KMS-11 (cell line): ENCODE measurements around the gene IL17RD.

Source experiments
- H2AFZ ChIP-seq: fragments of 200-600 bp; sonication (generic); 2 replicates; pipeline ENCODE4 v1.6.1; 2016; ENCODE audit warnings: antibody characterized with exemption, mixed run types, low read depth
- H3K27ac ChIP-seq: fragments of 200-600 bp; sonication (generic); 2 replicates; pipeline ENCODE4 v1.6.1; 2016; ENCODE audit warnings: mild to moderate bottlenecking, mixed run types
- H3K27me3 ChIP-seq: fragments of 200-600 bp; sonication (generic); 2 replicates; pipeline ENCODE4 v1.6.1; 2017; ENCODE audit warnings: mild to moderate bottlenecking, low read depth, mixed run types, moderate library complexity; ENCODE audit not compliant: insufficient read depth
- H3K36me3 ChIP-seq: fragments of 200-600 bp; sonication (generic); 2 replicates; pipeline ENCODE4 v1.6.1; 2017; ENCODE audit warnings: mild to moderate bottlenecking, mixed run types; ENCODE audit not compliant: insufficient read depth
- H3K4me1 ChIP-seq: fragments of 200-600 bp; sonication (generic); 2 replicates; pipeline ENCODE4 v1.6.1; 2016; ENCODE audit warnings: mild to moderate bottlenecking, low read depth, mixed run types; ENCODE audit not compliant: poor library complexity, severe bottlenecking
- H3K4me2 ChIP-seq: fragments of 200-600 bp; sonication (generic); 2 replicates; pipeline ENCODE4 v1.7.0; 2016; ENCODE audit warnings: mild to moderate bottlenecking, mixed run types
- H3K4me3 ChIP-seq: fragments of 200-600 bp; sonication (generic); IDR thresholded peaks from 2 replicates; pipeline ENCODE4 v1.6.1; 2017; ENCODE audit warnings: low read depth, low read length, mixed read lengths; ENCODE audit not compliant: insufficient read depth
- H3K79me2 ChIP-seq: fragments of 200-600 bp; sonication (generic); 2 replicates; pipeline ENCODE4 v1.6.1; 2016; ENCODE audit warnings: low read depth, mixed run types; ENCODE audit not compliant: insufficient read depth
- H3K9ac ChIP-seq: fragments of 200-600 bp; sonication (generic); 2 replicates; pipeline ENCODE4 v1.6.1; 2016; ENCODE audit warnings: mild to moderate bottlenecking, mixed run types
- H4K20me1 ChIP-seq: fragments of 200-600 bp; sonication (generic); 2 replicates; pipeline ENCODE4 v1.6.1; 2016; ENCODE audit warnings: mild to moderate bottlenecking, mixed run types; ENCODE audit not compliant: insufficient read depth
- TF ChIP-seq, protein P1 (sequence below): fragments of 200-600 bp; sonication (generic); conservative IDR thresholded peaks from 2 replicates; pipeline ENCODE4 v1.6.1; 2017; ENCODE audit warnings: low read depth, mild to moderate bottlenecking, antibody characterized with exemption, low read length, moderate library complexity, mixed read lengths

Gene IL17RD

GRCh38 chr3:57158813-57159738 is 6.1 kb downstream of the IL17RD start:
- H3K79me2 ChIP-seq, result no peaks in the 10 kb centered on the region
- no peaks in the 10 kb centered on the region for H3K36me3 ChIP-seq
- TF ChIP-seq, protein P1, sequence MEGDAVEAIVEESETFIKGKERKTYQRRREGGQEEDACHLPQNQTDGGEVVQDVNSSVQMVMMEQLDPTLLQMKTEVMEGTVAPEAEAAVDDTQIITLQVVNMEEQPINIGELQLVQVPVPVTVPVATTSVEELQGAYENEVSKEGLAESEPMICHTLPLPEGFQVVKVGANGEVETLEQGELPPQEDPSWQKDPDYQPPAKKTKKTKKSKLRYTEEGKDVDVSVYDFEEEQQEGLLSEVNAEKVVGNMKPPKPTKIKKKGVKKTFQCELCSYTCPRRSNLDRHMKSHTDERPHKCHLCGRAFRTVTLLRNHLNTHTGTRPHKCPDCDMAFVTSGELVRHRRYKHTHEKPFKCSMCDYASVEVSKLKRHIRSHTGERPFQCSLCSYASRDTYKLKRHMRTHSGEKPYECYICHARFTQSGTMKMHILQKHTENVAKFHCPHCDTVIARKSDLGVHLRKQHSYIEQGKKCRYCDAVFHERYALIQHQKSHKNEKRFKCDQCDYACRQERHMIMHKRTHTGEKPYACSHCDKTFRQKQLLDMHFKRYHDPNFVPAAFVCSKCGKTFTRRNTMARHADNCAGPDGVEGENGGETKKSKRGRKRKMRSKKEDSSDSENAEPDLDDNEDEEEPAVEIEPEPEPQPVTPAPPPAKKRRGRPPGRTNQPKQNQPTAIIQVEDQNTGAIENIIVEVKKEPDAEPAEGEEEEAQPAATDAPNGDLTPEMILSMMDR, result no peak
- H3K4me1 ChIP-seq, result no peaks in the 10 kb centered on the region
- H4K20me1 ChIP-seq, result no peaks in the 10 kb centered on the region
- H2AFZ ChIP-seq, result no peak overlapping the region
- H3K4me2 ChIP-seq, result no peak overlapping the region
- H3K9ac ChIP-seq, result no peak overlapping the region
- H3K4me3 ChIP-seq, result no peak overlapping the region
- no peaks in the 10 kb centered on the region for H3K27me3 ChIP-seq
- no peak overlapping the region for H3K27ac ChIP-seq

- H3K4me2 ChIP-seq, result no peak overlapping the region
- no peak overlapping the region for H2AFZ ChIP-seq
- H3K9ac ChIP-seq, result no peak overlapping the region
- no peaks in the 10 kb centered on the region for H3K27me3 ChIP-seq
- H3K4me1 ChIP-seq, result no peaks in the 10 kb centered on the region
- TF ChIP-seq, protein P1, result no peak
- no peaks in the 10 kb centered on the region for H4K20me1 ChIP-seq
- no peaks in the 10 kb centered on the region for H3K36me3 ChIP-seq
- no peaks in the 10 kb centered on the region for H3K79me2 ChIP-seq
- no peak overlapping the region for H3K4me3 ChIP-seq
- no peak overlapping the region for H3K27ac ChIP-seq
Observed at GRCh38 chr3:57158325-57158724, 6.8 kb downstream of the IL17RD start.

DNA sequence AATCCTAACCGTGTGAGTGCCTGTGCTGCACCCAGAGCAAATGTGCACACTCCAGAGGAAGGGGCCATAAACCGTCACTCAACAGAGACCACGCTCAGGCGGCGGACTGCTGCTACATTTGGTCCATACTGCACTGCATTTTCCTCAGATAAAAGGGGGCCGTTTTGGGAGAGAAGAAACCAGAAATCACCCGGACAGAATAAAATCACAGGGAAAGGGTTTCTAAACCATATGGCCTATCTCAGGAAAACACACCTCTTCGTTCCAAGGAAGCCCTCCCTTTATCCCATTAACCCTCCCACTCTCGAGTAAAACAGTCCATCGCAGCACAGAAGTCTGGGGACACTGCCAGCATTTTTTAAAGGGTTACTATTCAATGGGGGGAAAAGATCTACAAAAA is 7.6 kb downstream of the IL17RD start:
- Histone ChIP-seq H3K27ac (no peak overlapping the region), H3K27me3 (no peaks in the 10 kb centered on the region), H3K79me2 (no peaks in the 10 kb centered on the region), H3K4me1 (no peaks in the 10 kb centered on the region), H3K4me2 (no peak overlapping the region), H2AFZ (no peak overlapping the region), H4K20me1 (no peaks in the 10 kb centered on the region), H3K9ac (no peak overlapping the region), H3K36me3 (no peaks in the 10 kb centered on the region), H3K4me3 (no peak overlapping the region)
- TF ChIP-seq, protein P1, result no peak

- no peak overlapping the region for H3K9ac ChIP-seq
- TF ChIP-seq, protein P1, result no peak
- H4K20me1 ChIP-seq, result no peaks in the 10 kb centered on the region
- no peaks in the 10 kb centered on the region for H3K4me1 ChIP-seq
- H3K36me3 ChIP-seq, result no peaks in the 10 kb centered on the region
- no peaks in the 10 kb centered on the region for H3K79me2 ChIP-seq
- H3K4me3 ChIP-seq, result no peak overlapping the region
- no peak overlapping the region for H2AFZ ChIP-seq
- H3K4me2 ChIP-seq, result no peak overlapping the region
- no peaks in the 10 kb centered on the region for H3K27me3 ChIP-seq
- no peak overlapping the region for H3K27ac ChIP-seq
Observed at GRCh38 chr3:57155310-57155643, 9.9 kb downstream of the IL17RD start.
